GM21576 (cell line): ENCODE results near the gene FBXO8.
"Not testable (repeated sequence)": the region's sequence is repeated elsewhere in the genome, so short reads cannot be mapped to it uniquely, and the experiment has no call there.

Experiments
- ATAC-seq: cut with Tn5 transposase; IDR thresholded peaks from one replicate; pipeline ENCODE4 v1.9.1; 2021; ENCODE audit warnings: mild to moderate bottlenecking, moderate library complexity; ENCODE audit not compliant: unreplicated experiment

Gene FBXO8

DNA sequence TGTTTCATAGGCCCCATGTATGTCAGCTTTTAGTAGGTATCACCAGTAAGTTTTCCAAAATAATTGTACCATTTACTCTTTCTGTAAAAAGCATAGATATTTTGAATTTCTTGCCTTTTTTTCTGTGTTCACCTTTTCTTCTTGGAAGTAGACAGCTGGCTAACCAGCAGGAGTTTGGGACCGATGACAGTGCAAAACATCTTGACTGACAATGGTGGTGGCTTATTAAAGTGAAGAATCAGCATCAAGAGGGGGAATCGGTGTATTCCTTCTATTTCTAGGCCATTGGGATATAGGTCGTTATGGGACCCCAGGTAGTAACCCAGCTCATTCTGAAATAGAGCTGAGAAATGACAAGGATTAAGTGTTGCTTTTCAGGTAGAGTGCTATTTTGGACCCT, 3.4 kb upstream of the FBXO8 start:
- no peak for ATAC-seq

DNA sequence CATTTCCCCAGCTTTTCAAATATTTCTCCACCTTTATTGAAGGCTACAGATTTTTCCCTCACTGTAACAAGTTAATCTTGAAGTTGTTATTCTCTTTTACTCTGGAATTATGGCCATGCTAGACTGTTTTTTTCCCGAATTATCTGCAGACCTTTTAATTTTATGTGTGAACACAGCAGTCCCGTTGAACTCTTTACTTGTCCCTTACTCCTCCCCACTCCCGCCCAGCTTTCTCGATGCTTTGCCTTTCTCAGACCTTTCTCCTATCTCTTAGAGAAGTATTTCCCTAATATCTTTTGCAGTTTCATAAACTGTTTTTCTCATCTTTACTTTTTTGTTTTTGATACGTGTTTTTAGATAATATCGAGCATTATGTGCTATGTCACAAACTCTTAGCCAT, 1.0 kb upstream of the FBXO8 start:
- no peak for ATAC-seq

DNA sequence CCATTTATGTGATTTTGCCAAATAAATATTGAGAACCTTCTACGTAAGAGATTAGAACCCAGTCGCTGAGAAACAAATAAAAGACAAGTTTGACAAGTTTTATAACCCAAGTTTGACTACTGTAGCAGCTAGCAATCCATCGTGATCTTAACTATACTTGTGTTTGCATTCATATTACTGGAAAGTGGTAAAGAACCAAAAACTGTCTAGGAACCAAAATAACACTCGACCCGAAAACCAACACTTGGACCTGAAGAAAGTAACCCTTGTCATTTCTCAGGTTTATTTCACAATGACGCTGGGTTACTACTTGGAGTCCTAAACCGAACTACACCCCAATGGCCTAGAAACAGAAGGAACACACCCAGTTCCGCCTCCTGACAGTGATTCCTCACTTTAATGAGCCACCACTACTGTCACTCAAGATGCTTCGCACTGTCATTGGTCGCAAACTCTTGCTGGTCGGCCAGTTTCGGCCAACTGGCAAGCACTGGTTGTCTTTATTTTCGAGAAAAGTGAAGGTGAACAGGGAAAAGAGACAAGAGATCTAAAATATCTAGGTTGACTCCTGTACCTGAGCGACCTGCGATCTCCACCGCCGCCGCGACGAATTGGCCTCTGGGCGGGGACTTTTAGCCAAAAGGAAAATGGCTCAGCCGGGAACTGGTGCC, 496 bp downstream of the FBXO8 start:
- ATAC-seq = peak; percentile 99

DNA sequence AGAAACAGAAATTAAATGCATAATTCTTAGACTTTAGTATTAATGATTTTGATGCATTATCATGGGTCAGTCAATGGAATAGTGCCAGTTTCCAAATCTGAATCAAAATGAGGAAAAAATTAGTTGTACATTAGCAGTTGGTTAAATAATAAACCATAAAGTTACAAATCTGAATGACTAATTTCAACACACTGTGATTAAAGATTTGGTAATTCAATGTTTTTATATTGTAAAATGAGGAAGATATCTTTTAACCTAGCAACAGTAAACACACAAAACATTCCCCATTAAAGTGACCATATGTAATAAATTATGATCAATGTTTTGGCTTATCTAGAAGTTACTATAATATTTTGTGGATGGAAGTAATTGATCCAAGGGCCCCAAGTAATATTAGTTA, 1.6 kb downstream of the FBXO8 start:
- no peak for ATAC-seq

DNA sequence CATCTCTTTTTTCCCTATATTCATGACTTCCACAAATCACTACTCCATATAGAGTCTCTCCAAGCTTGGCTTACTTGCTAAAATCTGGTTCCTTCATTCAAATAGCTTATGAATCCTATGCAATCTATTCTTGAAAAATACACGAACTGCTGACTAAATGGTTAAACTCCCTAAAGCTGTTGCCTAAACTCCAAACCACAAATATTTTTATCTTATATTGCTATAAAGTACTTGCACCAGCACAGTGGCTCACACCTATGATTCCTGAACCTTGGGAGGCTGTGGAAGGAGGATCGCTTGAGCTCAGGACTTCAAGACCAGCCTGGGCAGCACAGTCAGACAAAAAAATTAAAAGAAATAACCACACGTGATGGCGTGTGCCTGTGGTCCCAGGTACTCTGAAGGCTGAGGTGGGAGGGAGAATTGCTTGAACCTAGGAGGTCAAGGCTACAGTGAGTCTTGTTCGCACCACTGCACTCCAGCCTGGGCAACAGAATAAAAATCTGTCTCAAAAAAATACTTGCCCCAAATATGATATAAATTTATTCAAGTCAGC, 2.2 kb downstream of the FBXO8 start:
- no peak for ATAC-seq

DNA sequence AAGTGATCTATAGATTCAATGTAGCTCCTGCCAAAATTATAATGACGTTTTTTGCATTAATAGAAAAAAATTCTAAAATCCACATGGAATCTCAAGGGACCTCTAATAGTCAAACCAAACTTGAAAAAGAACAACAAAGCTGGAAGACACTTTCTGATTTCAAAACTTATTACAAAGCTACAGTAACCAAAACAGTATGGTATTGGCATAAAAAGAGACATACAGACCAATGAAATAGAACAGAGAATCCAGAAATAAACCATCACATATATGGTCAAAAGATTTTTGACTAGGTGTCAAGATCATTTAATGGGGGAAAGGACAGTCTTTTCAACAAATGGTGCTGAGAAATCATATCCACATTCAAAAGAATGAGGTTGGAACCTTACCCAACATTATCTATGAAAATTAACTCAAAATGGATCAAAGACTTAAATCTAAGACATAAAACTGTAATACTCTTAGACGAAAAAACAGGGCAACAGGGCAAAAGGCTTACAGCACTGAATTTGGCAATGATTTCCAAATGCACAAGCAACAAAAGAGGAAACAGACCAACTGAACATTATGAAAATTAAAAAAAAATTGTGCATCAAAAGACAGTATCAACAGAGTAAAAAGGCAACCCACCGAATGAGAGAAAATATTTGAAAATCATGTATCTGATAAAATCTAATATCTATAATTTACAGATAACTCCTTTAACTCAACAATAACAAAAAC, 3.9 kb downstream of the FBXO8 start:
- ATAC-seq = no peak

DNA sequence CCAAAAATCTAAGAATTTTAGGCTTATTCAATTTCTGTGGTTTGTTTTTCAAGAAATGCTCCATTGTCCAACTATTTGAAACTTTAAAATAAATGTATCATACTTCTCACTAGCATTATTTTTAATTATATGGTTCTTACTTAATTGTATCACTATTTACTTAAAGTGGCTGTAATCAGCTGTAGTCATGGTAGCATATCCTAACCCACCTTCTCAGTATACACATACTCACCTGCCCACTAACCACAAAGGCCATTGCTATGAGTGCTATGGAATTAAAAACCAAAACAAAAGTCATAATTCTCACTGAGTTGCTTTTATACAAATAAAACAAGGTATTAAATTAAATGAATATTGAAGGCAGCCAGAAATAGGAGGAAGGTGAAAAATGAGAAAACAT, 5.0 kb downstream of the FBXO8 start:
- no peak for ATAC-seq

DNA sequence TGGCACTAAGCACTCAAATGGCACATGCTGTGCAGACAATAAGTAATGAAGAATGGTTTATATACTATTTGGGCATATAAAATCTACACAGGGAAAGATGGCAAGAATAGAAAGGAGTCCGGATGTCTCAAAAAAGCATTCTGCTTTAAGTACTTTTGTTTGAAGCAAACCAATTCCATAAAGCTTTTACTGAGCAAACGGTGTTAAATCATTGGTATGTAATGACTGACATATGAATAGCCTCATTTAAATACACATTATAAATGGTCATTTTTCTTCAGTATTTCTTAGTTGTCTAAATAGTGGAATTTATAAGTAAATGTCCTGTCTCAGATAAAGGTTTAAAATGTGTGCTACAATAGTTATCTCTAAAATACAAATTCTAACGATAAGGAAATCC, 6.0 kb downstream of the FBXO8 start:
- ATAC-seq = no peak

DNA sequence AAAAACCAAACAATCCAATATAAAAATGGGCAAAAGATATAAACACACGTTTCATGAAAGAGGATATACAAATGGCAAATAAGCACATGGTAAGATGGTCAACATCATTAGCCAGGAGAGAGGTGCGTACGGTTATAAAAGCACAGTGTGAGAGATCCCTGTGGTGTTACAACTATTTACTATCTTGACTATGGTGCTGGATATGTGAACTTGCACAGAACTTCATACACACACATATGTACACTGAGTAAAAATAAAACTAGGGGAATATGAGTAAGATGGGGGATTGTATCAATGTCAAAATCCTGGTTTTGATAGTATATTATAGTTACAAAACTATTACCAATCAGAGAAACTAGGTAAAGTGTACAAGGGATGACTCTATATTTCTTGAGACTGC, 8.4 kb downstream of the FBXO8 start:
- no peak for ATAC-seq

DNA sequence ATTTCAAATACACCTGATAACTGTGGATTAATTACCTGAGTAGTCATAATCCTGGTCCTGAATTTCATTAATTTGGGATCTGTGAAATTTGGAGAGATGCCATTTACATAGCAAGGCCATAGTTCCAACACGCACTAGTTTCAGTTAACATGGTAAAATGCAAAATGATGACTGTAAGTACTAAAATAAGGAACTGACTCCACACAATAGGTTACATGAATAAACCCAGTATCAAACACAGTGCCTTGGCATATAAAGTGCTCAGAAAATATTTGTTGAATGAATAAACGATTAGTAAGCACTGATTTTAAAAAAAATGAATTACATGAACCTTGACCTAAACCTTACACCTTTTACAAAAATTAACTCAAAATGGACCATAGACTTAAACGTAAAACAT, 9.0 kb downstream of the FBXO8 start:
- no peak for ATAC-seq

DNA sequence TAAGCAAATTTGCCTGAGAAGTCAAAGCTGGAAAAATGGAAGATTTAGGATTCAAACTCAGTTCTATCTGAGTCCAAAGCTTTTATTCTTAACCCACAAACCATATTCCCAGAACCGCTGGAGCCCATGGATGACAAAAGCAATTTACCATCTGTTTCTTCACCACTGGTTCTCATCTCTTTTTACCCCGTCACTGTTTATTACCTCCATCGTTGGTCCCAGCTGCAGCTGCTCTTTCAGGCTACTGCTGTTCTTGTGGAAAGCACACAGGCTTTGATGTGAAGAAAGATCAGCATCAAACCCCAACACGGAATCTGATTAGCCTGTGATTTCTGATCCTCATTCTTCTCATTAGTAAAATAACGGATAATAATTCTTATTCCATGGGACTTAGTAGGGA, 9.5 kb downstream of the FBXO8 start:
- ATAC-seq = no peak

DNA sequence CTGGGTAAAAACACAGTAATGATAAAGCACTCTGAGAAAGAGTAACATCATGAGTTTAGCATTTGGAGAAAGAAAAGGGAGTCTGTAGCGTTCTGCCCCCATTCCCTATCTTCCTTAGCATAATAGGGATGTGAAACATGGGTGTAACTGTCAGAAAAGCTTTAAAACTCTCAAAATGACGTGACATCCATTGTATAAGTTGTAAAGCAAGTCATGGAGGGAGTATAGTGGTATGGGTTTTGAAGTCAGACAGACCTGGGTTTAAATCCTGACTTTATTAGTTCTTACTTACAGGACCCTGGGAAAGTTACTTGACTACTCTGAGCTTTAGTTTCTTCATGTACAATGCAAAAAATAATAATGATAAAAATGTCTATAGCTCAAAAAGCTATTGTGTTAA, 17.1 kb downstream of the FBXO8 start:
- ATAC-seq = no peak

DNA sequence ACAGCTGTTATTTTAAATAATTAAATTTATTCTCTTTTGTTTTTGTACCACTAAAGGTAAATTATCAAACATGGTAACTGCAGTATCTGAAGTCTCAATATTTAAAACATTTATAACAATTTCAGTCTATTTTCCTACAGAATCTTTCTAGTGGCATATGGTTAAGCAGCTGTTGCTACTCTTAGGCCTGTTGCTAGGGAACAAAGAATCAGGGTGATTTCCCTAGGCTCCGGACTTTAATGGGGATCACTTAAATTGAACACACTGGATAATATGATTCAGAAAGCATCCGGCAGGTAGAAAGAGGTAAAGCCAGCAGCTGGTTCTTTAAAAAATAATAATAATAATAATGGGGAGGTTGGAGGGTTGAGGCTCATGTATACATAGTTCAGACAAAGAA, 17.6 kb downstream of the FBXO8 start:
- ATAC-seq = no peak

DNA sequence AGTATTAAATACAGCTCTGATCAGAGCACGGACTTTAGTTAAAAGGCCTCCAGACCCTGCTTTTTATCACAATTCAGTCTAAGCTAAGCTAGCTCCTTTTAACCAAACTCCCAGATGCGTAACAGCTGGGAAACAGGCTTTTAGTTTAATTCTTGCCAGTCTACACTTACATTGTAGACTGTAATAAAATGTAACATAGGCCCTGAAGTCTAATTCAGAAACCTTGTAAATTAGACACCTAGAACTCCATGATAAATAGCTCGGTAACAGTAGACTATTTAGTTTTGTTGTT, 20.1 kb downstream of the FBXO8 start:
- no peak for ATAC-seq

DNA sequence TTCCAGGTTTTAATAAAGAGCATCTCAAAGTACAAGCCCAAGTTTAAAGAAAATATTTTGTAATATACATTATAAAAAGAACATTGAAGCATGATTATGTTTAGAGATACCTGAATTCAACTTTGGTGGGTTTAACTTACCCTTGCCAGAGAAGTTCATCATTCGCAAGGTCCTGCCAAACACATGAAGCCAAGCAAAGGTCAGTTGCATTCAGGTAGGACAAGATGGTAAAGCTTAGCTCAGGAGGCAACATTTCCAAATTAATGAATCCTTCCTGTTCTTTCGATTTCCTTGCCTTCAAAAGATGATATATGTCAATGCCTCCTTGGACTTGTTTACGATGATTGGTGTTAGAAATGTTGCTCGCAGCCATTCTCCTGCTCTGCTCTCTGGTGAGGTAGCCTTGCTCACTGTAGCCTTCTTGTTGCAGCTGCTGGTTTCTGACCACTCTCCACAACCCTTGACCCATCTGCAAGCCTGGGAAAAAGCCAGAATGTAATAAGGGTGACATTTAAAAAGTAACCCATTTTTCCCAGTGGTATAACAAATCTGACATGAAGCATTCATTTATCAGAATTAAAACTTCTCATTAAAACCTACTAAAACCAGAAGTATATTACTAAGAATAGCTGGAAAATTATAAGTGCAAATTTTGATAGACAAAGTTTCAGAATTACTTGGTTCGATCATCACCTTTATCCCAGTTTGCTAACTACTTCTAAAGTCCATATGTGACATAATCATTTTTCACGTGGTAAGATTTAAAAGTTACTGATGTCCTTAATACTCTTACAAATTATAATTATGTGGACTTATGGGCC, 20.6 kb downstream of the FBXO8 start:
- no peak for ATAC-seq

DNA sequence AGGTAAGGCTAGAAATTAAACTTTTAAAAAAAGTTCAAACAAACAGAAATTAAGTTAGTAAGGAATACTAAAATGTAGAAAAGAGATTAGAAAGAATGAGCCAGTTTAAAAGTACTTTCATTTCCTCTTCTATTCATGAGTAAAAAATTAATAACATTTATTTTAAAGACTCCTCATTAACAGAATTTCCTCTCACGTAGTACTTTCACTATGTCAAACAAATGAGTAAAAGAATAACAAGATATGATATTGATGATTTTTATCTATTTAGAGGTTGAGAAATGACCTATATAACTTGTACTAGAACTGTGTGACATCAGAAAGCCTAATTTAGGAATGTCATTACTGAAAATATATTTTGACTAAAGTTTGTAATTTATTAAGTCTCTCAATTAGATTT, 22.0 kb downstream of the FBXO8 start:
- not testable (repeated sequence) for ATAC-seq

DNA sequence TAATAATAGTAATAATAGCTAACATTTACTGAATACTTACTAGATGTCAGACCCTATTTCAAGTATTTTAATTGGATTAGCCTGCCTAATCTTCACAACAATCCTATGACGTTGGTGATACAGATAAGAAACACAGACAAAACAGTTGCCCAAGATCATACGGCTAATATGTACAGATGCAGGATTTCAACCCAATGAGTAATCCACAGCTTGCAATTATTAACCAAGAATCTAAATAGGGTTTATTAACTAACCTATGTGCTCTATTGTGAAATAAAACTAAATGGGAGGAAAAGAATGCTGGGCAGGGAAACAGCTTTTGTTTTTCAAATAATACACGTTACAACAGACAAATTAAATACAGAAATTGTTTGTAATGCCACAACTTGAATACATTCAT, 23.4 kb downstream of the FBXO8 start:
- no peak for ATAC-seq

DNA sequence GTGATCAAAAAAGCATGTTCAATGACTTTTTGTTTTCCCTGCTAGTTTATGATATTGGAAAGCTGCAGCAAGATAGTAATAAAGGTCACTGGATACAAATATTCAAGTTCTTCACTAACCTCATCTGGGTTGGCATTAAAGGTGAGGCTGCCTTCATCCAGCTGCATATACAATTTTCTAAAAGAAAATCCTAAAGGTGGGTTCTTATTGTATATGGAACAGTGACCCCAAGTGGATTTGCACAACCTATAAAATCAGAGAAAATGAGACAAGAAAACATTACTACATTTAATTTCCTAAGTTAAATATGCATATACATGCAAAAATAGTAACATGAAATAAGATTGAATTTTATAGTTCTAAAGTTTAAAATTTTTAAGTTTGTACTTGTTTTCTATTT, 23.9 kb downstream of the FBXO8 start:
- no peak for ATAC-seq

DNA sequence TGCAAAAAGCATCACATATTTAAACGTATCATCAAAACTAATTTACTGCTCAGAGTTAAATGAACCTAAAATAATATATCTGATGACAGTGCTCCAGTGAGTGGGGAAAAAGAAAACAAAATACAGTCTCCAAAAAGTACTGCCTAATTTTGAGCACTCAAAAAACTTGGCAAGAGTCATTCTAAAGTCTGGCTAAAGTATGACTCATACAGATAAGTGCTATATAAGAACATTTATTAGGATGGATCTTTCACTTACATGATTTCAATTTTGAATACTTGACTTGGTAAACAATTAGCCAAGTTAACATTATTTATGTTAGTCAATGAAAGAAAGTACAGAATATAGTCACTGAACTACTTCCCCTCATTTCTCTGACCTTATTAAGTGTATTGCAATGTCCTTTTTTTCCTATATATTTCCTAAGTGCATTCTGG, 27.2 kb downstream of the FBXO8 start:
- ATAC-seq = no peak

DNA sequence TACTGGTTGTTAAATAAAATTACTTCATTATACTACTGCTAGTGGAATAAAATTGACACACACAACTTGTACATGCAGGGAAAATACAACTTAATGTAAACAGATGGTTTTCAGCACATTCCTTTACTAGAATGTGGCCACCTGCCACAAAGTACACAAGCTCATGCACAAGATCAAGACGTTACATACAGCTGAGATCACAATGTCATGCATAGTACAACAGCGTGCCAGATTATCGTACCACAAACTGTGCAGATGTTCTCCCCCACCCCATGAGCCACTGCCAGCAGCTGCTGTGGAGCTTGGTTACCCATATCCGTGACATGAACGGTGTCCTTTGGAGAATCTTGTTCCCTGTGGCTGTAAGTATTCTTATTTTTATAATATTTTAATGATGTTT, 27.7 kb downstream of the FBXO8 start:
- no peak for ATAC-seq

DNA sequence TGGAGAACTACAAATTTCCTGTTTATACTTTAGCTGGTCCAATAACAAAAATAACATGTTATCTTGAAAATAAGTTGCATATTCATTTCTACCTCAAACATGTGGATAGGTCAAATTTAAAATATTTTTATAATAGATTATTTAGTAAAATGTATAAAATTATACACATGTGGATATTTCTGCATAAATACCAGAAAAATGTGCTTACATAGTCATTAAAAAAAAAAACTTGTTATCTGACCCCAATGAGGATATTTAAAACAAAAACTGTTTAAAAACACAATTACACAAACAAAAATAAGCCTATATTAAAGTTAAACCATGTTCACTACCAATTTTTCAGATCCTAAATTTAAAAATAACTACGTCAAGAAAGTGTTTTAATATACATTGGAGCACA, 28.1 kb downstream of the FBXO8 start:
- no peak for ATAC-seq

DNA sequence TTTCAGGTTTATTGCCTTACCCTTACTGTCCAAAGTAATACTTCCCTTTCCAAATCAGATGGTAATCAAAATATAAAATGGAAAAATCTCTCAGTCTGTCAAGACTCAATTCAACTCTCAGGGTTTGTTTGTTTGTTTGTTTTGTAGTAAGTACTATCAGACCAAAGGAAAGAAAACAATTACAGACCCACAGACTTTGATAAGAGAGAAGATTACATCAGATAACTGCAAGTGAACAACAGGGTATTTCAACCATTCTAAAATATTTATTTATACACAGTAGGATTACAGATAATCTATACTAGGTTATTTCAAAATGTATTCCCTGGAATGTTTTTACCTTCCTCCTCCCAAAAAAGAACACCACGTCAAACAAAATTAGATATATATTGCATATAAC, 28.9 kb downstream of the FBXO8 start:
- ATAC-seq = no peak
